Stimulated activated CD8-positive, alpha-beta memory T cell treated with anti-CD3 and anti-CD28 coated beads, Interleukin-2, amount 100 ng/mL, for 48 hours (primary cell): ENCODE data around the gene RNF130.
"Not testable (repeated sequence)": the region's sequence is repeated elsewhere in the genome, so short reads cannot be mapped to it uniquely, and the experiment has no call there.

Experiments
- DNase-seq, 2 donors: peaks; one replicate each; pipeline ENCODE4 v3.0.0-alpha.2; 2020; ENCODE audit warnings: low read depth in 2 of 2

Gene RNF130

DNA sequence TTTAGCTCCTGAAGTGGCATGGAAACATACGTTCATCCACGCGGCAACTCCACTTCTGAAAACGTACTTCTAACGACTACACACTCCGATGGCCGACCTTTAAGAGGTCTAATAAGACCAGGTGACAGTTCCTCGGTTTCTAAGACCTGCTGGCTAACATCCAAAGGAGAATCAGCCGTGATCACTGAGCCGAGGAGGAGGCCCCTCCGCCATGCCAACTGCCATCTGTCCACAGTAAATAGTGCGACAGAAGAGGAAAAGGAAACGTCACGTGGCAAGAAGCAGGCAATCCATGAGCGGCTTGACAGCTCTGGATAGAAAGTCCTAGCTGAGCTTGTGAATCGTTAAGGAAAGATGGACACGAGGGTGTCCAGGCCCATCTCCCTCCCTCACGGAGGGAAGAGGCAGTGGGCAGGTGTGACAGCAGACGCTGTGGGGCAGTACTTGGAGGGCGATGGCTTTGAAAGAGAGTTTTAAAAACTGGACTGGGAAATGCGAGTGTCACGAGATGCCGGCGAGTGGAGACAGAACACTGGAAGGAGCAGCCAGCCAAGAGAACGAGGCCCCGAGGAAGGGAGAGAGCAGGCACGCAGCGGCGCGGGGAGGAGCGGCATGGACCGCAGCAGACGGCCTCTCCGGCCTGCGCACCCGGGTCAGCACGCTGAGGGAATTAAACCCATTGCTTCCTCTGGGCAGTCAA lies 97.2 kb downstream of the RNF130 start:
- no peak for DNase-seq

GRCh38 chr5:179973391-179973790 lies 98.2 kb downstream of the RNF130 start:
- no peak for DNase-seq

- DNase-seq, result no peak
These were observed 102.4 kb downstream of the RNF130 start for GRCh38 chr5:179969110-179969509.

DNA sequence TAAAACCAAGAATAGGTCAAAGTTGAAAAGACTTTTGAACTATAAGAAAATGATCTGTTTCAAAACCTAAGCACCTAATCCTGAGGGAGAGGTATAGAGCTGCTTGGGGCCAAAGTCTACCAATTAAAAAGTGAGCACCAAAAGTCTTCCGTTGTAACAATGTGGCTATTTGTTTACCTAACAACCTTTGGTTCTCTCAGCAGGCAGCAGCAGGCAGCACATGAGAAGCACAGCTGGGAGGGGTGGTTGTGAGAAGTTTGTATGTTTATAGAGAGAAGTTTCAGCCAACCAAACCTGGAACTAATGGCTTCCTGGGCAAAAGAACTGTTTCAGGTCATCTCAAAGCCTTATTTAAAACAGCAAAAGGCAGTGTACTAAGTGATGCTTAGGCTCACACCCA lies 104.1 kb downstream of the RNF130 start:
- no peak for DNase-seq

GRCh38 chr5:179964015-179964414 lies 107.5 kb downstream of the RNF130 start:
- no peak for DNase-seq

DNA sequence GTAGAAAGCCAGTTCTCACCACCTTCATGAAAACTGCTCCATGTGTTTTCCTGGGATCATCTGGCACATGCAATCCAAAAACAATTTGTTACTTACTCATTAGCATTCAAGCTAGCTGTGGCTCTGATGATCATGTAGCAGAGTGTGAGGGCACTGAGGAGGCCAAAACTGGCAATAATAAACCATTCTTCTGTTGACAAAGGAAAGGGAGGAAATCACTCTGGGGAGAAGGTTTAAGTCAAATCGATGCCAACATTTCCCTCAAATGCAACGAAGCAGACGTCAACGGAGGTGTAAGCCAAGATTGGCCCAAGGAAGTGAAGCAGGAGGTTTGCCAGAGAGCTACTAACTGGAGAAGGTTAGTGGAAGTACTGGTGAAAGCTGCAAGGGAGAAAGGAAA lies 108.2 kb downstream of the RNF130 start:
- DNase-seq, result no peak

GRCh38 chr5:179960204-179960831 lies 111.2 kb downstream of the RNF130 start:
- DNase-seq, result no peak

GRCh38 chr5:179959641-179960040 lies 111.9 kb downstream of the RNF130 start:
- DNase-seq, result no peak

DNA sequence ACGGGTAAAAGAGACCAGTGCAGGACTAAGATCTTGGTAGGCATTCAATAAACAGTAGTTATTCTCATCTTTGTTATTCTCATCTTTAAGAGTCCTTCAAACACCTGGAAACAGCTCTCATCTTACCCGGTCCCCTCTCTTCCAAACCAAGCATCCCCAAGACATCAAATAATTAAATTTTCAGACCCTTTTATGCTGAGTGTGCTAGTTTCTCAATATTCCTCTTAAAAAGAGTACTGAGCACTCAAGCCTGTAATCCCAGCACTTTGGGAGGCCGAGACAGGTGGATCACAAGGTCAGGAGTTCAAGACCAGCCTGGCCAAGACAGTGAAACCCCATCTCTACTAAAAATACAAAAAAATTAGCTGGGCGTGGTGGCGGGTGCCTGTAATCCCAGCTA lies 112.4 kb downstream of the RNF130 start:
- not testable (repeated sequence) for DNase-seq

DNA sequence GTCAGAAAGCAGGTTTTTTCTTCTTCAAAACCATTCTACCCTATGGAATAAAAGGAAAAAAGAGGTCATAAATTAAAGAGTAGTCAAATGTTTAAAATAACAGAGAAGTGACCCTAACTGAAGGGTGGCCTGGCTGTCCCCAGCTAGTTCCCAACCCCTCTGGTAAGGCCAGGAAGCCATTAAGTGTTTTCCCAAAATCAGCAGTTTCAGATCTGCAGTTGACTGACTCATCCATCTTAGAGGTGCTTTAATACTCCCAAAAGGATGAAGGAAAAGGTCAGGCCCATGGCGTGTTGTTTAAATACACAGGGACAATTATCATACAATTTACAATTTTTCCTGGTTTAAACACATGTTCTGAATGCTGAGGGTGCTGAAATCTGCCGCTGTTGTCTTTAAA lies 115.9 kb downstream of the RNF130 start:
- DNase-seq, result no peak

DNA sequence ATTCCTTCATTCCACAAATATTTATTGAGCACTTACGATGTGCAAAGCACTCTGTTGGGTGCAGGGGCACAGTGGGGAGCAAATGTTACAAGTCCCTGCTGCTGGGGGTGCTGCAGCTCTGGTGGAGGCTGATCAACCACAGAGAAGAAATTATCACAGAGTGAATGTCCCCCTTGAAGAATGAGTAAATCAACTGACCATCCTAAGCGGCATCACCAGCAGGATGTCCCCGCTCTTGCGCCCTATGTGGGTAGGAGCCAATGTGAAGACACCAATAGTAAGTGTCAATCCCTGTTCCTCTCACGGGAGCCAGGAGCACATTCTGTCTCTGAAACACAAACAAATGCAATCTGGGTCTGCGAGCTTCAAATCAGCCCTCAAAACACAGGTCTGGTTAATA lies 116.5 kb downstream of the RNF130 start:
- DNase-seq, result no peak

DNA sequence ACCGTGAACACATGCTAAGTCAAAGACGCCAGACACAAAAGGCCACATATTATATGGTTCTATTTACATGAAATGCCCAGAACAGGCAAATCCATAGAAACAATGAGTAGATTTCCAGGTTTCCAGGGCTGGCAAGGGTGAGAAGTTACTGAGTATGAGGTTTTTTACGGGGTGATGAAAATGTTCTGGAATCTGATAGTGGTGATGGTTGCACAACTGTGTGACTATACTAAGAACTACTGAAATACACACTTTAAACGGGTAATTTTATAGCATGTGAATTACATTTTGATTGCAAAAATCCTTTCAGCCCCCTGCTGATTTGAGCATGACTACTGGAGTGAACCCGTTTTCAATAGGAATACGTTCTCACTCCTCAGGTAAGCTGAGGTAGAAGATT lies 117.1 kb downstream of the RNF130 start:
- DNase-seq, result no peak

- no peak for DNase-seq
These were observed 117.6 kb downstream of the RNF130 start for GRCh38 chr5:179953987-179954386.

DNA sequence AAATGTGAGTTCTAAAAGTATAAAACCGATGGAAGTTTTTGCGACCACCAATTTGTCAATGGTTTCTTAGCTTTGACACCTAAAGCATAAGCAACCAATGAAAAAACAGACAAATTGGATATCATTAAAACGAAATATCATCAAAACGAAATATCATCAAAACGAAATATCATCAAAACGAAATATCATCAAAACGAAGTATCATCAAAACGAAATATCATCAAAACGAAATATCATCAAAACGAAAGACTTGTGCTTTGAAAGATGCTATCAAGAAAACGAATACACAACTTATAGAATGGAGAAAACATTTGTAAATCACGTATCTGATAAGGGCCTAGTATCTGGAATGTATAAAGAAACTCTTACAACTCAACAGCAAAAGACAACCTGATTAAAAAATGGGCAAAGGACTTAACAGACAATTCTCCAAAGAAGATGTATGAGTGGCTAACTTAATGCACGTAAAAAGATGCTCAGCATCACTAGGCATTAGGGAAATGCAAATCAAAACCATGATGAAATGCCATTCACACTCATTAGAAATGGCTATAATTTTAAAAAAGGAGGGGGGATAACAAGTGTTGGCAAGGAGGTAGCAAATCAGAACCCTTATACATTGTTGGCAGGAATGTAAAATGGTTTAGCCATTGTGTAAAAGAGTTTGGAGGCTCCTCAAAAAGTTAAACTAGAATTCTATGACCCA lies 134.4 kb downstream of the RNF130 start:
- DNase-seq, result no peak

DNA sequence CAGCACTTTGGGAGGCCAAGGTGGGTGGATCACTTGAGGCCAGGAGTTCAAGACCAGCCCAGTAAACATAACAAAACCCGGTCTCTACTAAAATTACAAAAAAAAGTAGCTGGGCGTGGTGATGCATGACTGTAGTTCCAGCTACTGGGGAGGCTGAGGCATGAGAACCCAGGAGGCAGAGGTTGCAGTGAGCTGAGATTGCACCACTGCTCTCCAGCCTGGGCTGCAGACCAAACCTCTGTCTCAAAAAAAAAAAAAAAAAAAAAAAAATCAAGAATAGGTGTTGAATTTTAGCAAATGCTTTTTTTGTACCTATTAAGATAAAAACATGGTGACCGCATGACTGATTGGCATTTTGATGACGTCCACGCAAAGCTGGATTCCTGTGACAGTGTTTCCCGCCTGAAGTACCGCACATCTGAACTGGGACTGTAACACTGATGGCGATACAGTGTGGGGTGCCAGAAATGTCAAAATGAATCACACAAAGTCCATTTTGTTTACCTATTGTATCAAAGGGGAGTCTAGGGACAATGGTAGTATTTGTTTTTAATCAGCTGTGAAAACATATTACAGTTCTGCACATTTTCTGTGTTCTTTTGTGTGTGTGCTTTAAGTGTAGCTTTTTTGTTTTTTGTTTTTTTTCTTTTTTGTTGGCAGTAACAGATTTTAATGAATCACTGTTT lies 140.6 kb downstream of the RNF130 start:
- DNase-seq, result no peak

DNA sequence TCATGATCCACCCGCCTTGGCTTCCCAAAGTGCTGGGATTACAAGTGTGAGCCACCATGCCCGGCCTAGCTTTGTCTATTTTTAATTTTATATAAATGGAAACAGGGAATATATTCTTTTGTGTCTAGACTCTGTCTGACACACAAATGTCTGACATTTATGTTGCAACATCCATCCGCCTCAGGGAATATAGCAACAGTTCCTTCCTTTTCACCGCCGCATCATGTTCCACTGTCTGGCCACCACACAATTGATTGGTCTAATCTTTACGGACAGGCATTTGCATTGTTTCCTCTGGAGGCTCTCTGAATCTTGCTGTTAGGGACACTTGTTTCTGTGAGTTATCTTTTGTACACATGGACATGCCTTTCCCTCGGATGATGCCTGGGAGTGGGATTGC lies 143.7 kb downstream of the RNF130 start:
- no peak for DNase-seq

DNA sequence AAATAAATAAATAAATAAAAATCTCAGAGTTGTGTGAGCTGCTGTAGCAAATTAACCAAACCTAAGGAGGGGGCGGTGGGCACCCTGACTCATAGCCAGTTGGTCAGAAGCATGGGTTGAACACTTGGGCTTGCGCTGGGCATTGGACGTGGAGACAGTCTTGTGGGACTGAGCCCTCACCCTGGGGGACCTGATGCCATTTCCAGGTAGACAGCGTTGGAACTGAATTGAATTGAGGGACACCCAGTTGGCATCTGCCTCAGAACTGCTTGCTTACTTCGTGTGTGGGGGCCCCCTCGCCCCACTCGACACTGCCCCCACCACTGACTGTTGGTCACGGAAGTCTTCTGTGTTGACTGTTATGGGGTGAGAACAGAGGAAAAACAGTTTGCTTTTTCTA lies 144.9 kb downstream of the RNF130 start:
- no peak for DNase-seq

DNA sequence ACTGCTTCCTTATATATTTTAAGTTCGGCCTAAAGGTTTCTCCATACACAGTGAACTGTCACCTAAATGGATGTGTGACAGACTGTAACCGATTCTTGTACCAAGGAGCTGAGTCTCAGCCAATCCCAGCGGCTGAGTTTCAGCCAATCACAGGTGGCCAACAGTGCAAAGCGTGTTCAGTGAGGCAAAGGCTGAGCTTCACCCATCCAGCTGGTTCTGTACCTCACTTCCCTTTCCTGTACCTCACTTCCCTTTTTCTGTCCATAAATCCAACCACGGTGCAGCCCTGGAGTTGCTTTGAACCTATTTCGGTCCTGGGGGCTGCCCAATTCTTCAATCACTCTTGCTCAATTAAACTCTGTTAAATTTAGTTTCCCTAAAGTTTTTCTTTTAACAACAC lies 148.1 kb downstream of the RNF130 start:
- no peak for DNase-seq

DNA sequence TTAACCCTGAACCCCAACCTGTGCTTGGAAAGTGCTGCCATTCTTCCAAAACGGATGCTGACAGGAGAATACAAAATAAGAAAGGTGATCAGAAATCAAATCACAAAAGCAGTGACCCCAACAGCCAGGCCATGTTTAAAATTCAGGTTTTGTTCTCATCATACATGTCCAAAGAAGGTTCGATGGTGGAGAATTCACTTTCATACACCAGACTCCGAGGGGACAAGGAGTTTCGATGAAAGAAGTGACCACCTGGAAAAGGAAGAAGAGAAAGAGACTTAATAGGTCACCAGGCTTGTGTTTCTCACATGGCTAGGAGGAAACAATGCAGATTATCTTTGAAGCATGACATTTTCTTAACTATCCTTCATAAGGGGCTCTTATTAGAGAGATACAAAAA lies 151.4 kb downstream of the RNF130 start:
- DNase-seq, result no peak

DNA sequence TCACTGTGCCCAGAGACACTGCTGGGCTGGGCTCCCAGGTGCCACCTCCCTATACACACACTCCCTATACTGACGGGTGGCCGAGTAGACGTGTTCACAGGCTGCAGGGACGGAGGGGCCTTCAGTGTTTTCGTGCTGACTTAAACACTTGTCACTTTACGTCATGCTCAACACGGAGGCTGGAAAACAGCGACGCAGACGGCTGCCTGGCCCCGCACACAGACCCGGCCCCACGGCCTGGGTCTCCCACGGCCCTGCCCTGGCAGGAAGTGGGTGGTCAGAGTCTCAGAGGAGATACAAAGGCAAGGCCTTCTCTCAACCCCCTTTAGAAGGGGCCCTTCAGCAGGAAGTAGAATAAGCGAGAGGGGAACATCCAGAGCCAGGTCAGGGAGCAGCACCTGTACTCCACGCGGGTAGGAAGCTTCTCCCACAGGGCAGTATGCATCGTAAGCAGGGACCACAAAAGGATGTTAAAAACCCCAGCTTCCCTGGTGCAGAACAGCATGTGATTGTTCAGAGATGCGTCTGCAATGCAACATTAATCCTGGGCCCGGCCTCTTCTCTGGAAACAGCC lies 152.0 kb downstream of the RNF130 start:
- no peak for DNase-seq

DNA sequence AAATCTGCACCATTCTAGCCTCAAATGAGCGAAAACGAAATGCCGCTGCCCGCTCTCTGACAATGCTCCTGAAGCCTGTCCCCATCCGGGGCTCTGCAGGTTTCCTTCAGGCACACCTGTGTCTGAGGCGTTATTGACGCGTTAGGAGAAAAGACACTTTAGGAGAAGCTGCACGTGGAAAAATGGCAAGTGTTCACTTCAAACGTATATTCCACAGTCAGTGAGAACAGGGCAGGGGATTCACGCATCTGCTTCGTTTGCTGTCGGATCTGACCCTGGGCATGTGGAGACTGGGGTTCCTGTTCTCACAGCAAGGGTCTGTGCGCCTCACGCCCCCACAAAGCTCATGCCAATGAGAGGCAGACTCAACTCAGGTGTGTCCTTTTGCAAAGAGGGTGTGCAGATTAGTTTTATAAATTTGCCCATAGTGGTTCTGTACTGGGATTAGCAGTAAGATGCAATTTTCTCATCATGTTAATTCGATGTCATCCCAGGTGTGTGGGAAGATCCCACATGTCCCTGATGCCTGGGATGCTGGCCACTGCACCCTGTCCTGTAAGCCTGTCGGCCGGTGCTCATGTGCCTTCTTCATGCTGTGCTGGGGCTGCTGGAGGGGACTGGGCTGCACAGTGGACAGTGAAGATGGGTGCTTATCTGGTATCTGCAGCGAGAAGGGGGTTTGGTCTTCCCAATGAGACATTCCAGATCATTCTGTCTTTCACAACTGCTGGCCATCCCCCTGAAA lies 152.6 kb downstream of the RNF130 start:
- no peak for DNase-seq

GRCh38 chr5:179916523-179916922 lies 155.0 kb downstream of the RNF130 start:
- no peak for DNase-seq
